CD4-positive, alpha-beta T cell treated with Interleukin-21 for 1 hour (primary cell): ENCODE results near the gene POU4F3.

ENCODE experiments used
- DNase-seq: peaks from one replicate; pipeline ENCODE4 v3.0.0-alpha.2; 2020

The POU4F3 gene

GRCh38 chr5:146340260-146341081 lies 1.8 kb downstream of the POU4F3 start:
- DNase-seq: no peak

DNA sequence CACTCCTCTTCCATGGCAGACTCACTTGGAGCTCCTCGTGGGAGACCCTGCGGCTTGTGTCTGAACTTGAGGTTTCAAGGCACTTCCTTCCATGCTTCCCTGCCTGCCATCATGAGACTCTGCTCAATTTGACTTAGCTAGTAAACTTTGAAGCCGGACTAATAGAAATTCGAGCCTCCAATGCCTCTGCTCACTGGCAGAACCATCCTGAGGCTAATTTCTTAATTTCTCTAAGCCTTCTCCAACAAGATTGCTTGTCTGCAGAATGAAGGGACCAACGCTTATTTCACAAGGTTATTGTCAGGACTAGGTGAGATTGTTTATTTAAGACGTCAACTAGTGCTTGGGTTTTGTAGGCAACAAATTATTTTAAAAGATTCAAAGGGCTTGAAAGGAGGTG lies 3.2 kb downstream of the POU4F3 start:
- no peak for DNase-seq

- DNase-seq: no peak
Measured at GRCh38 chr5:146342519-146342881, 3.9 kb downstream of the POU4F3 start.

DNA sequence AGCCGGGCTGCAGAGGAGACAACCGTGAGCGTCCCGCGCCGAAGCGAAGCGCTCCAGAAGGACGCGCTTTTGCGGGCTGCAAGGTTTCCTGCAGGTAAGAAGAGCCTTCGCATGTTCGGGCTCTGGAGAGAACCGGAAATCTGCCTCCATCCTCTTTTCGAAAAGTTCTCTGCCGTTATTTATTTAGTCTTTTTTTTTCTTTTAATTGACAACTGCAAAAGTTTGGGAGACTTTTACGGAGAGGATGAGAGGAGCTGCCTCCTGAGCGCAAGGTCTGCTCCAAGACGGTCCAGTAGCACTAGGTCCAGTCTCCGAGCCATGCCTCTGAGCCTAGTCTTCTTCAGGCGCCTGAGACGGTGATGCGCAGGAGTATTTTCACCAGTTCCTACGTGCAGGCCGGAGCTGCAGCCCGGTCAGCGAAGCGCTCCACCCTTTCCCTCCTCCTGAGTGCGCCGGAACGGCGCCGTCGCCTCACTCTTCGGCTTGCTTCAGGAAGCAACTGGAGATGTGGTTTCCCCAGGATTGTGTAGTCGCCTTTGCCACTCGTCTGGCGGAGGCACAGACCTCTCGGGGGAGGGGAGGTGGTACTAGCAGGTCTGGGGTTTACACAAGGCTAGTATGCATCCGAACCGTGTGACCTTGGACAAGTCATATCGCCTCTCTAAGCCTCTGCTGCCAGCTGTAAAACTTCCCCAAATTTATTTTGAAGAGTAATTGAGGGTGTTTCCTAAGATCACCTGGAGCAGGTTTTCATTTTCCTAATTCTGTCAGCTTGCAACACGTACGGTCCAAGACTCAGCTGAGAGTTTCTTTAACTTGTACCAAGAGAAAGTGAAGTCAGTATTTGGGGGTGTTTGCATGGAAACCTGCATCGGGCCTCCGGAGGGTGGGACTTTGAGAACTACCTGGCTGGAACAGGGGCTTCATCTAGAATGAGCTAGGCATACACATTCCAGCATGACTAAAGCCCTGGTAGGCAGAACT lies 4.5 kb downstream of the POU4F3 start:
- DNase-seq: no peak

DNA sequence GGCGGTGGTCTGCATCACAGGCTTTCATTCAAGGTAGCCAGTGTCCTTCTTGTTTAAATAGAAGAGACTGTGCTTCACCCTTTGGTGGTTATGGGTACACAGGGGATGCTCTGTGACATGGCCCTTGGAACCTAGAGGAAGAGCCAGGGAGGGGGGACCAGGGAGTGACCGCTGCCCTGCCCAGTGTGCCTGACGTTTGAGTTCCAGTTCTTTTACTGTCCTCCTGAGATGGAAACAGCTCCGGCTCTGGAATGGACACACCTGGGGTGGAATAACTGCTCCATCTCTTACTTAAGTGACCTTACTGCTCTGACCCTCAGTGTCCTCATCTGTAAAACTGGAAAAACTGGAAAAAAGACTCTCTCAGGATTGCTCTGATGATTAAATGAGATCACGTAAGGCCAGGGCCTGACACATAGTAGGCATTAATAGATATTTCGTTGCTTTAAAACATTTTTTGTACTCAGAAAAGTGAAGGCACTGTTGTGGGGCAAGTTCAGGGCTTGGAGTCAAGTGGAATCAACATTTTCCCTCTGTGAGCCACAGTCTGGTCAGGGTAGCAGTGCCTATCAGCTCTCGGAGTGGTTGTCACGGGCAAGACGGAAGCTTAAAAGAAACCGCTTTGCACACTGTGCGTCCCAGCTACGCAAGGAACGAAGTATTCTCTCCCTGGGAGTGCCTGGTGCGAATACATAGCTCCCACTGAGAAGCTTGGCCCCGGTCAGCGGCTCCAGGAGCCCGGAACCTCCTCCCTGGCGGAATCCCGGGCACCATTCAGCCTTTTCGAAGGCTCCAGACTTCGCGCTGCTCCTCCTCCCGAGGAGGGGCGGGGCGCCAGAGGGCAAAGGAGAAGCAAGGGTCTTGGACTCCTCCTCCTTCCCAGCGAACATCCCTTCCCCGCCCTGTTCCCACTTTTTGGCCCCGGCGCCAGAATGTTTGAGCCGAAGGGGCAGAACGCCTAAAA lies 5.8 kb downstream of the POU4F3 start:
- DNase-seq: no peak

- DNase-seq: no peak
Measured at GRCh38 chr5:146345240-146345577, 6.6 kb downstream of the POU4F3 start.

DNA sequence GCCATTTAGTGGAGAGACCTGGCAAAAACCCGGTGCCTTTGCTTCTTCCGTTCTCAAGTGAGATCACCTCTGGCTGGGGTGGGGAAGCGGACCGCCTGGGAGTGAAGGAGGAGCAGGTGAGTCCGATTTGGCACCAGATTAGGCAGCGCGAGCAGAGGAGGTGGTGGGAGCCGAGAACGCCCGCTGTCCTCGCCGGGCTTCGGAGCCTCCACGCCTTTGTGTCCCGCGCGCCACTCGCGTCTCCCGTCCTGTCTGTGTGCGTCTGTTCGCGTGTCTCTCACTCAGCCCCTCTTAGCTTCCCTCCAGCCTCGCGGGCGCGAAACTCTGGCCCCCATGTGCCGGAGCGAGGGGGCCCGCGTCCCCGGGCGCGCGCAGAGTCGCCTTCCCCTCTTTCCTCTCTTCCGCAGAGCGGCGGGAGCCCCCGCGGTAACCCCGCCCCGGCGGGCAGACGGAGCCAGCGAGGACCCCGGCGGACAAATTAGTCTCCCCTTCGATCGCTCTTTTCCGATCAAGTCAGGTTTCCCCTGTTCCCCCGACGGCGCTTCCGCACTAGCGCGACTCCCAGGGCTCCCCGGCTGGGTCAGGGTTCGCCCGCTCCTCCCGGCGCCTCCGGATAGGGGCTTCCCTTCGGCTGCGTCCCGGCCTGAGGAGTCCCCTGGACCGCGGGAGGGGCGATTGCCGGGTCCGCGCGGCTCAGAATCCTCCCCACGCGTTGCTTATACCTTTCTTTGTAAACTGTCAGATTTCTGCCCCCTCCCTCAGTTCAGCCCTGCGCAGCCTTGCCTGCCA lies 7.1 kb downstream of the POU4F3 start:
- DNase-seq: no peak

DNA sequence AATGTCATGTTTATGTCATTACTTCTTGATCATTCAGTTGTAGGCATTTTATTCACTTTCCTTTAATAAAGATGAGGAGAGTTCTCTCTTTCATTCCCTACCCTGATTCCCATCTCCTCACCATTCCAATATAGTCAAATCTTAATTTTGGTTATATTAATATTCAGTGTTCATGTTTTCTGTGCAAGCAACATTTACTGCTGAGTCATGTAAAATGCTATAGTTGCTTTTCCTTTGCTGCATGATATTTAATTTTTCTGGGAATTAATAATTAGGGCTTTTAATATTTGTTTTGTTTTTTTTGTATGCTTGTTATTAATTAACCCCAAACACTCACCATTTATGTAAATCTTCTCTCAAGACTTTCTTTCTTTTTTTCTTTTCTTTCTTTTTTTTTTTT lies 18.5 kb downstream of the POU4F3 start:
- DNase-seq: no peak

DNA sequence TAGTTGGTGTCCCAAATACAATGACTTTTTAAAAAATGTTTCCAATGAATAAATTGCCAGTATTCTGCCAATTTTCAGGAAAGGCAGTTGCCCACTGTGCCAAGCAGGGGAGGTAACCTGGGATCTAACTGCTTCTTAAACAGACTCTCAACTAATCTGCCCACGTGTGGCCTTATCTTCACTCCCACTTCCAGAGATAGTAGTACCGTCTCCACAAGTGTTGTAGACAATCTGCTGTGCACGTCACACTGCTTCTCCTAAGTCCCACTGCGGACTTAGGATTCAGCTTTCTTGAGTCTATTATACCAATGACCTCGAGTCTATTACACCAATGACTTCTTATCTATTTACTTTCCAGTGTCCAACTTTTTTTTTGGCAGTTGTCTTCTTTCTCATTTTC lies 21.2 kb downstream of the POU4F3 start:
- DNase-seq: no peak

GRCh38 chr5:146363161-146363874 lies 24.7 kb downstream of the POU4F3 start:
- DNase-seq: no peak

DNA sequence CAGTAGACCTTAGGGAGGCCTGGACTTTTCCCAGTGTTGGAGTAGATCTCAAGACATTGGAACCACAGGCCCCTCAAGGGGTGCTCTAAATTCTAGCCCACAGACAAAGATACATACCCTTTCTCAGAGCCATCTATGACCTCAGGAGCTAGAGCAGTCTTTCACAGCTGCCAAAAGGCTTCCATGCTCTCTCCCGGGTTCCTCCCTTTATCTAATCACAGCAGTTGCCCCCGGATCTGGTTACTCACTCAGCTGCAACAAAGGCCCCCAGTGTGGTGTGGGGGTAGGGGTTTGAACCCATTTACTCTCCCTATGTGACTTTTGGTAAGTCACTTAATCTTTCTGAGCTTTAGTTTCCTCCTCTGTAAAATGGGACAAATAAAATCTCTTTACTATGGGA lies 27.0 kb downstream of the POU4F3 start:
- no peak for DNase-seq

- DNase-seq: no peak
Measured at GRCh38 chr5:146366904-146367303, 28.3 kb downstream of the POU4F3 start.

- DNase-seq: no peak
Measured at GRCh38 chr5:146368137-146368536, 29.5 kb downstream of the POU4F3 start.

DNA sequence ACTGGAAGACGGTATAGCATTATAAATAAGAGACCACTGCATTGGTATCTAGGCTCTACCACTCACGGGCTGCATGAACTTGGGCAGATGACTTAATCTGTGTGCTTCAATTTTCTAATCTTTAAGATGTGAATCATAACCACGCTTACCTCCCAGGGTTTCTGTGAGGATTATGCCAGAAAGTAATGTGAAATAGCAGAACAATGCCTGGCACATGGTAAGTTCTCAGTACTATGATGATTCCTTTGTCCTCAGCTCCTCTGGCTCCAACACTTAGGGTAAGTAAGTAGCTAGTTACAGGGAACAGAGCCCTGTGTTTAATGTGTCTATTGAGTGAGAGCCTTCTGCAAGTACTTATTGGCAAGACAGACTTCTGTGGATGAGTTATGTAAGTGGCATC lies 31.1 kb downstream of the POU4F3 start:
- no peak for DNase-seq

DNA sequence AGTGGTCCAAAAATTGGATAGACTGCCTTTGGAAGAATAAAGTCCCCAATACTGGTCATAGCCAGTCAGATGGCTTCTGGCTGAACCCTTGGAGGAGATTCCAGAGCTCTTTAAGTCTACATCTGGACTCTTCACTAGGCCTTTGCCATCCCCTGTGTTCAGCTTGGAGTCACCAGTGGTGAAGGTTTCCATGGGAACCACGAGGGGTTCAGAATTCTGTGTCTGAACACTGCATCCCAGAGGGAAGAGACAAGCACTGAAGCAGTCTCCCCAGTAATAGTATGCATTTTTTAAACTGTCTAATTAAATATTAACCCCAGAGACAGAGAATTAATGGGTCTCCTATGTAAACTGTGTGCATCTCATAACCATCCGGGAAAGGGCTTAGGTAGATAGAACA lies 38.2 kb downstream of the POU4F3 start:
- no peak for DNase-seq

DNA sequence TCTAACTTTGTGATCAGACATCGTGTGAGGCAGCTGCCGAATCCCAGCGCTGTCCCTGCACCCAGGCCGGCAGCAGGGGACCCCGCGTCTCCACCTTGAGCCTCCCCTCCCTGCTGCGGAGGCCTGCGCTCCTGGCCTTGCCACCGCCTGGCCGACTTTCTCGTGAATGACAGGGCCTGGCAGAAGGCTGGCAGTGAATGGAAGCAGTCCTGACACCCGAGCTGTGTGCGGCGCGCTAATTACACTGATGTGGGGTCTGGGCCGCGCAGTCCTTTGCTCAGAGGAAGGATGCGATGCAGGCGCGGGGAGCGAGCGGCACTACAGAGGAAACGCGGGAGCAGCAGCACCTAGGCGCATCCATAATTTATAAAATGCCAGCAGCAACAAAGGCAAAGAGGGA lies 40.3 kb downstream of the POU4F3 start:
- DNase-seq: no peak

DNA sequence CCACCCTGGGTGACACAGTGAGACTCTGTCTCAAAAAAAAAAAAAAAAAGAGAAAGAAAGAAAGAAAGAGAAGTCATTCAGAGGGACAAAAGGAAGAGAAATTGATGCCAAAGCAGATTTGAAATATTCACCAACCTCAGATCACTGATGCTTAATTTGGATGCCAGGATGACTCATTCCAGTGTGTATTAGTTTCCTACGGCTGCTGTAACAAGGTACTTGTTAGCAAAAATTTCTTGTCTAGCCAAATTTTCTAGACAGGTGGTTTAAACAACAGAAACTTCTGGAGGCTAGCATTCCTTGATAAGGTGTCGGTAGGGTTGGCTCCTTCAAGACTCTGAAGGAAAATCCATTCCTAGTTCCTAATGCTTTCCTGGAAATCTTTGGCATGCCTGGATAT lies 42.1 kb downstream of the POU4F3 start:
- no peak for DNase-seq

- no peak for DNase-seq
Measured at GRCh38 chr5:146388386-146388785, 49.7 kb downstream of the POU4F3 start.

GRCh38 chr5:146390469-146390868 lies 51.8 kb downstream of the POU4F3 start:
- DNase-seq: no peak
